Upper lobe of right lung (tissue), 1 donor: ENCODE measurements around the gene RNF214. TPM values are rescaled to one million over a fixed set of nuclear protein-coding genes. Genes with fewer than 3 reads are reported as not detected.

Source experiments
- ATAC-seq: fragments of 200-7000 bp; cut with Tn5 transposase; one replicate; pipeline ENCODE4 v1.9.1; 2020; ENCODE audit warnings: mild to moderate bottlenecking, moderate library complexity
- DNase-seq: peaks from one replicate; pipeline ENCODE4 v3.0.0-alpha.2; 2020
- H3K27ac ChIP-seq: fragments of 200-600 bp; one replicate; pipeline ENCODE4 v1.8.0; 2022
- H3K27me3 ChIP-seq: fragments of 200-600 bp; one replicate; pipeline ENCODE4 v1.8.0; 2022; ENCODE audit warnings: mild to moderate bottlenecking
- H3K36me3 ChIP-seq: fragments of 200-600 bp; one replicate; pipeline ENCODE4 v1.8.0; 2022
- H3K4me1 ChIP-seq: fragments of 200-600 bp; one replicate; pipeline ENCODE4 v1.8.0; 2022
- H3K4me3 ChIP-seq: fragments of 200-600 bp; one replicate; pipeline ENCODE4 v1.8.0; 2022; ENCODE audit warnings: mild to moderate bottlenecking
- H3K9me3 ChIP-seq: fragments of 200-600 bp; one replicate; pipeline ENCODE4 v1.8.0; 2022
- intact Hi-C: fragments of 100-400 bp; cut with DNase I; formaldehyde crosslinking; loops from one replicate; pipeline ENCODE4 v1.11.0; 2022
- total RNA-seq: library from RNA; stranded (reverse); fragmentation: NEBNext Ultra II Directional; extraction: Animal tissue kit (Norgen Biotek cat#: 25700); gene quantifications from one replicate; pipeline ENCODE4 v1.2.1, GENCODE V29; 2021
- TF ChIP-seq, protein P1 (sequence below): fragments of 200-600 bp; IDR thresholded peaks from one replicate; pipeline ENCODE4 v1.8.0; 2022; ENCODE audit warnings: antibody characterized with exemption
- donor health status: DM: no; HTN: yes; CAD: no; lungs with severe emphysema.

Gene RNF214
- total RNA-seq, 1 donor from 2014 or later: 27.1 TPM

DNA sequence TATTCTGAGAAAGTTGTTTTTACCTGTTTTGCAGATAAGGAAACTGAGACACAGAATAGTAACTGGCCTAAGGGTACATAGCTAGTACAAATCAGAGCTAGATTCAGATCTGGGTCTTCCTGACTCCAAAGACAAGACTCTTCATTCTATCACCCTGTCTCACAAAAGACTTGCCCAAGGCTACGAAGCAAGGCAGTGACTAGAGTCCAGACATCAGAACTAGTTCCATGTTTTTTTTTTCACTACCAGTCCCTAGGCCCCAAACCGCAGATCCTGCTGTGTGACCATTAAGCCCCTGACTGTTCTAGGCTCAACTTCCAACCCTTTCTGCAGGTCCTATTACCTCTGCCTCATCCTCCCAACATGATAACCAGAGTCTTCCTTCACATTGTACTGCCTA, 60.1 kb downstream of the RNF214 start:
- intact Hi-C loops: no loop called here
- H3K27ac ChIP-seq: no peak overlapping the region
- peaks cover under 1% of the 10 kb centered on the region for H3K4me1 ChIP-seq
- ATAC-seq (no peak), DNase-seq (no peak)
- no peaks in the 10 kb centered on the region for H3K9me3 ChIP-seq
- H3K36me3 ChIP-seq: peaks cover 52% of the 10 kb centered on the region
- no peaks in the 10 kb centered on the region for H3K27me3 ChIP-seq
- no peak overlapping the region for H3K4me3 ChIP-seq
- TF ChIP-seq, protein P1, sequence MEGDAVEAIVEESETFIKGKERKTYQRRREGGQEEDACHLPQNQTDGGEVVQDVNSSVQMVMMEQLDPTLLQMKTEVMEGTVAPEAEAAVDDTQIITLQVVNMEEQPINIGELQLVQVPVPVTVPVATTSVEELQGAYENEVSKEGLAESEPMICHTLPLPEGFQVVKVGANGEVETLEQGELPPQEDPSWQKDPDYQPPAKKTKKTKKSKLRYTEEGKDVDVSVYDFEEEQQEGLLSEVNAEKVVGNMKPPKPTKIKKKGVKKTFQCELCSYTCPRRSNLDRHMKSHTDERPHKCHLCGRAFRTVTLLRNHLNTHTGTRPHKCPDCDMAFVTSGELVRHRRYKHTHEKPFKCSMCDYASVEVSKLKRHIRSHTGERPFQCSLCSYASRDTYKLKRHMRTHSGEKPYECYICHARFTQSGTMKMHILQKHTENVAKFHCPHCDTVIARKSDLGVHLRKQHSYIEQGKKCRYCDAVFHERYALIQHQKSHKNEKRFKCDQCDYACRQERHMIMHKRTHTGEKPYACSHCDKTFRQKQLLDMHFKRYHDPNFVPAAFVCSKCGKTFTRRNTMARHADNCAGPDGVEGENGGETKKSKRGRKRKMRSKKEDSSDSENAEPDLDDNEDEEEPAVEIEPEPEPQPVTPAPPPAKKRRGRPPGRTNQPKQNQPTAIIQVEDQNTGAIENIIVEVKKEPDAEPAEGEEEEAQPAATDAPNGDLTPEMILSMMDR: no peak

DNA sequence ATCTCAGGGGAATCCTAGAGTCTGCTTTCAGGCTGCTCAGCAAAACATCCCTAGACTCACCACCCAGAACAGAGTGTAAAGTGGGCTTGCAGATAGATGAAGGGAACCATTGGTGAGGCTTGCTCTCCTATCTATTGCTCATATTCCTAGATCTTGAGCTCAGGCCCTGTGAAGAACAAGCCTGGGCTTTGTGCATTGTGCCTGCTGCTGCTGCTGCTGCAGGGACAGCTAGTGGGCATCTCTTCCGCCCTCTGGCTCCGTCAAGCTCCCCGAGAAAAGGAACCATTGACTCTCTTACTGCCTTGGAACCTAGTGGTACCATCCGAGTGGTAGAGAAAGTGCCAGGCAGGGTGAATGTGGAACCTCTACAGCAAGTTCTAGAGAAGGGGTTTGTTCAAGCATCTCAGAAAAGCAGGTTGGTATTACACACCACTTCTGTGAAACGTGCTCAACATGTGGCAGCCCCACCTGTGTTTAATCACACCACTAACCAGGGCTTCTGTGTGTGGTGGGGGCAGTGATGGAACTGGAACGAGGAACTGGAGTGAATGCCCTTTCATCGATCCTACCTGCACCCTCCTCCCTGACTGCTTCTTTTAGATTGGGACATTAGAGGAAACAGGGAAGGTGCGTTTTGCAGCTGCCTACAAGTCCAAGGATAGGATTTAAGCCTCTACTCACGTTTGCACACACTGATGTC, 63.1 kb downstream of the RNF214 start:
- TF ChIP-seq, protein P1: no peak
- intact Hi-C loops: no loop called here
- DNase-seq (no peak), ATAC-seq (no peak)
- Histone ChIP-seq H3K9me3 (no peaks in the 10 kb centered on the region), H3K4me3 (no peak overlapping the region), H3K4me1 (no peaks in the 10 kb centered on the region), H3K27me3 (no peaks in the 10 kb centered on the region), H3K36me3 (peaks cover 22% of the 10 kb centered on the region), H3K27ac (no peak overlapping the region)

DNA sequence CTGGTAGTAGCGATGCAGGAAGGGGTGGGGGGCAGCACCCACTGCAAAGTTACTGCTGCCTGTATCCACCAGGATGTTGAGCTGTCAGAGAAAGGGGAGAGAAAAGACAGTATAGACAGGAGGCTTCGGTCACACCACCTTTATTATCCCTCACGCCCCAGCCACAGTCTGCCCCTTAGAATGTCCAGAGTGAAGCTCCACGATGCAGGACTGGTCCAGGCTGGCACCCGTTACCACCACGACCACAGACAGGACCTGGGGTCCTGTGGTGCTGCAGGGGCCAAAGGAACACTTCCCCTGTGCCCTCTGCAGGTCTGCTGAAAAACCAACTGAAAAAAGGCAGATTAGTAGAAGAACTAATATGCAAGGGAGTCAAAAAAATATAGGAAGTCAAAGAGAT, 64.4 kb downstream of the RNF214 start:
- Histone ChIP-seq H3K4me3 (no peak overlapping the region), H3K9me3 (no peaks in the 10 kb centered on the region), H3K4me1 (no peaks in the 10 kb centered on the region), H3K27ac (no peak overlapping the region), H3K27me3 (no peaks in the 10 kb centered on the region), H3K36me3 (peaks cover 10% of the 10 kb centered on the region)
- TF ChIP-seq, protein P1: no peak
- no peak for DNase-seq
- no peak for ATAC-seq
- intact Hi-C loops: no loop called here

DNA sequence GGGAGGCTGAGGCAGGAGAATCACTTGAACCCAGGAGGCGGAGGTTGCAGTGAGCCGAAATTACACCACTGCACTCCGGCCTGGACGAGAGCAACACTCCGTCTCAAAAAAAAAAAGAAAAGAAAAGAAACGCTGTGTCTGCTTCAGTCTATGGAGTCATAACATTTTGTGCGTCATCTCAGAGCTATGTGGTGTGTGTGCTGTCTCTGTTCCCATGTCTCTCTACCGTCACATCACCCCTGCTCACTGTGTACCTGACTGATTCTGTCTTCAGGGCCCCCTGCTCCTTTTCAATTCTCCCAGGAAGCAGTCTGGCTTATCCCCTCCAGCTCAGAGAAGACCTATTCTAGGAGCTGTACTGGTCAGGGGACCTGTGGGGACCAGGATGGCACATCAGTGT, 65.7 kb downstream of the RNF214 start:
- no peaks in the 10 kb centered on the region for H3K9me3 ChIP-seq
- TF ChIP-seq, protein P1: no peak
- no peak overlapping the region for H3K4me3 ChIP-seq
- ATAC-seq: no peak
- DNase-seq: no peak
- H3K27ac ChIP-seq: no peak overlapping the region
- H3K4me1 ChIP-seq: no peaks in the 10 kb centered on the region
- intact Hi-C loops: no loop called here
- H3K27me3 ChIP-seq: no peaks in the 10 kb centered on the region
- peaks cover 10% of the 10 kb centered on the region for H3K36me3 ChIP-seq

DNA sequence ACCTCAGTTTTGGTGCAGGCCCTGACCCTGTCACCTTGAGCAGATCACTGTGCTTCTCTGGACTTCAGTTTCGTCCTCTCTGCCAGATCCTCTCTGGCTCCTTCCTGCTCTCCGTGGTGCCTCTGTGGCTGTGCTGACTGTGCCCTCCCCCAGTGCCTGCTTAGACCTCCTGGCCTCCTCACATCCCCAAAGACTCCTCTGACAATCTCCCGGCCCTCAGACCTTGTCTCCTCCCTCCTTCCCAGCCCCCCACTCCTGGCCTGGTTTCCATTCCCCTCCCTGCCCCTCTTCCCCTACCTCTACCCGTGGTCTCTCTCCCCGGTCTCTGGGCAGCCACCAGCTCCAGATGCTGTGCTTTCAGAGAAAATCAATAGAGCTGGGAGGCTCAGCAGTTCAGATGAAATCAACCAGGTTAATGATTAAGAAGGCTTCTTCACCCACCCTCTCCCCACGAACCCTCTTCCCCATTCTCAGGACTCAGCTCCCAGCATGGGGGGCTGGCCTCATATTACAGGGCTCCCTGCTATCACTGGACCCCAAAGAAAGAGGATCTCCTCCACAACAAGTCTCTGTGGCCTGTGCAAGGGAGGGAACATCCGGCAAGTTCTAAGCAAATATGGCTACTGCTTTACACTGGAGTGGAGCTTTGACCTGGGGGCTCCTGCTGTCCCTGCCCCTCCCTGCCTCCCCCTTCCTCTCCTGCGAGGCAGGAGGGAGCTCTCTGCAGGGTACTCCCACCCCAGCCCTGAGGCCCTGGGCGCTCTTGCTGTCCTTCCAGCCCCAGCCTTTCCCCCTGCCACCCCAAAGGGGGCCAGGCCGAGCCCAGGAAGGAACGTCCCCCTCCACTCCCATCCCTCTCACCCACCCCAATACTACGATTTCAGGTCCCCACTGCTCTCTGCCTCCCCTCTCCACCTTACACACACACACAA, 67.1 kb downstream of the RNF214 start:
- no peak for ATAC-seq
- Histone ChIP-seq H3K36me3 (peaks cover 6% of the 10 kb centered on the region), H3K4me3 (no peak overlapping the region), H3K9me3 (no peaks in the 10 kb centered on the region), H3K27me3 (no peaks in the 10 kb centered on the region), H3K27ac (no peak overlapping the region), H3K4me1 (no peaks in the 10 kb centered on the region)
- no peak for DNase-seq
- intact Hi-C loops: no loop called here
- TF ChIP-seq, protein P1: no peak
